SK-N-SH treated with all-trans-retinoic acid at 6 μM for 48 hours (cell line): ENCODE measurements around the gene MRFAP1.

Experiments
- BACH2 ChIP-seq: fragments of 250-450 bp; sonication (Bioruptor Pico); IDR thresholded peaks from 2 replicates; pipeline ENCODE4 v1.9.0; 2021; ENCODE audit warnings: mild to moderate bottlenecking, borderline replicate concordance
- ESRRG ChIP-seq: fragments of 250-450 bp; sonication (Bioruptor Pico); IDR thresholded peaks from 2 replicates; pipeline ENCODE4 v1.6.1; 2021; ENCODE audit warnings: mild to moderate bottlenecking
- ISL1 ChIP-seq: fragments of 250-450 bp; sonication (Bioruptor Pico); IDR thresholded peaks from 2 replicates; pipeline ENCODE4 v2.1.2; 2022; ENCODE audit warnings: mild to moderate bottlenecking, moderate library complexity
- OSR1 ChIP-seq: fragments of 250-450 bp; sonication (Bioruptor Pico); IDR thresholded peaks from 2 replicates; pipeline ENCODE4 v1.8.0; 2022; ENCODE audit warnings: moderate library complexity, mild to moderate bottlenecking, inconsistent platforms
- PATZ1 ChIP-seq: fragments of 250-450 bp; sonication (Bioruptor Pico); IDR thresholded peaks from 2 replicates; pipeline ENCODE4 v1.8.0; 2020; ENCODE audit warnings: mild to moderate bottlenecking, moderate library complexity, borderline replicate concordance
- POU6F1 ChIP-seq: fragments of 250-450 bp; sonication (Bioruptor Pico); IDR thresholded peaks from 2 replicates; pipeline ENCODE4 v1.8.0; 2021; ENCODE audit warnings: low read depth, mild to moderate bottlenecking, moderate library complexity, borderline replicate concordance

- TF ChIP-seq PATZ1 (CRISPR knock-in tag): no peak
- TF ChIP-seq ISL1 (CRISPR knock-in tag): no peak
- TF ChIP-seq ESRRG: no peak
- TF ChIP-seq BACH2 (CRISPR knock-in tag): no peak
- TF ChIP-seq POU6F1 (CRISPR knock-in tag): no peak
- TF ChIP-seq OSR1: no peak
These were observed 17.0 kb downstream of the MRFAP1 start for GRCh38 chr4:6657242-6658208.
